ENCODE results near the gene G2E3.

- TF ChIP-seq CTCF (IDR thresholded peaks at IDR 0.05) (no peak), POLR2A (IDR thresholded peaks at IDR 0.05) (no peak)
Measured at GRCh38 chr14:30572237-30572636, 13.3 kb downstream of the G2E3 start.
